Cardiac fibroblast (primary cell): ENCODE results near the gene CCDC171.
A peak's percentile ranks its signal among the peaks of the same experiment; 100 is the strongest.

ENCODE experiments used
- DNase-seq, 2 donors: peaks; one replicate each; pipeline versions ENCODE4 v3.0.0 to v3.0.0-alpha.2; 2010; ENCODE audit warnings: low read depth in 2 of 2
- H3K4me3 ChIP-seq, 2 donors: replicated peaks in 1 of 2; 1 replicate in 1 of 2; 2 replicates in 1 of 2; pipeline ENCODE4 v1.5.1; 2011; ENCODE audit warnings: low read depth in 2 of 2, low read length in 2 of 2, mild to moderate bottlenecking in 2 of 2, moderate library complexity in 1 of 2
- CTCF ChIP-seq: IDR thresholded peaks from one replicate; pipeline ENCODE4 v1.5.1; 2011; ENCODE audit warnings: low read depth, mild to moderate bottlenecking, low read length, inconsistent platforms

CCDC171 gene

GRCh38 chr9:15856591-15856990, 303.7 kb downstream of the CCDC171 start:
- H3K4me3 ChIP-seq: no peak overlapping the region
- DNase-seq: peak; percentile 18 to 59
- no peak for TF ChIP-seq CTCF

GRCh38 chr9:15867334-15867733, 314.5 kb downstream of the CCDC171 start:
- TF ChIP-seq CTCF: no peak
- no peak overlapping the region for H3K4me3 ChIP-seq
- no peak for DNase-seq

- no peak for DNase-seq
- no peak for TF ChIP-seq CTCF
- no peak overlapping the region for H3K4me3 ChIP-seq
Measured at GRCh38 chr9:15867988-15868387, 315.1 kb downstream of the CCDC171 start.

- peak; percentile 60 for TF ChIP-seq CTCF
- DNase-seq: peak; percentile 81 to 86
- H3K4me3 ChIP-seq: no peak overlapping the region
Measured at GRCh38 chr9:15873573-15874177, 320.8 kb downstream of the CCDC171 start.

GRCh38 chr9:15882328-15882727, 329.5 kb downstream of the CCDC171 start:
- TF ChIP-seq CTCF: no peak
- no peak for DNase-seq
- no peak overlapping the region for H3K4me3 ChIP-seq

DNA sequence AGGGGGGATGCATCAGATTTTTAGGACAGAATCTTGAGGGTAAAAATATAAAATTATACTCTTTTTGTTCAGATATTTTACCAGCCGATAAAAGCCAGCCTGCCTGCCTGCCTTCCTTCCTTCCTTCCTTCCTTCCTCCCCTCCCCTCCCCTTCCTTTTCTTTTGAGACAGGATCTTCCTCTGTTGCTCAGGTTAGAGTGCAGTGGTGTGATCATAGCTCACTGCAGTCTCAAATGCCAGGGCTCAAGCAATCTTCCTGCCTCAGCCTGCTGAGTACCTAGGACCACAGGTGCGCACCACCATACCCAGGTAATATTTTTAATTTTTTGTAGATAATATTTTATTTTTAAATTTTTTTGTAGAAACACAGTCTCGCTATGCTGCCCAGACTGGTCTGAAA, 330.0 kb downstream of the CCDC171 start:
- no peak overlapping the region for H3K4me3 ChIP-seq
- no peak for DNase-seq
- no peak for TF ChIP-seq CTCF

GRCh38 chr9:15885464-15885863, 332.6 kb downstream of the CCDC171 start:
- no peak overlapping the region for H3K4me3 ChIP-seq
- no peak for TF ChIP-seq CTCF
- DNase-seq: no peak
